Peyer's patch (tissue), 4 donors: ENCODE data around the gene UGT1A9.

Source experiments
- CTCF ChIP-seq, 6 experiments: fragments of 450-650 bp in 4 of 6; fragments of 200-600 bp in 2 of 6; sonication (generic) in 1 of 6; IDR thresholded peaks; one replicate each; pipeline ENCODE4 v1.5.1; 2017 to 2019; ENCODE audit warnings: antibody characterized with exemption in 6 of 6, mild to moderate bottlenecking in 3 of 6, moderate library complexity in 1 of 6
- POLR2A ChIP-seq, 2 donors: fragments of 450-650 bp; IDR thresholded peaks; one replicate each; pipeline ENCODE4 v1.5.1; 2017; ENCODE audit warnings: antibody characterized with exemption in 2 of 2, mild to moderate bottlenecking in 2 of 2, moderate library complexity in 2 of 2

GRCh38 chr2:233791883-233792329, 120.2 kb downstream of the UGT1A9 start:
- no peak for TF ChIP-seq CTCF (IDR thresholded peaks at IDR 0.05)
- TF ChIP-seq POLR2A (IDR thresholded peaks at IDR 0.05), result no peak
